Fibroblast of skin of right quadriceps (primary cell): ENCODE results near the gene CYB561.

Experiments
- DNase-seq: peaks from one replicate; pipeline ENCODE4 v3.0.0-alpha.2; 2013

CYB561 gene

GRCh38 chr17:63447471-63448009, 1.4 kb upstream of the CYB561 start:
- DNase-seq = no peak

- peak; percentile 28 for DNase-seq
Measured at GRCh38 chr17:63446753-63447470, 806 bp upstream of the CYB561 start.

- no peak for DNase-seq
Measured at GRCh38 chr17:63445571-63445953, 544 bp downstream of the CYB561 start.

GRCh38 chr17:63445065-63445464, 1.0 kb downstream of the CYB561 start:
- DNase-seq = no peak

- DNase-seq = no peak
Measured at GRCh38 chr17:63444457-63444856, 1.6 kb downstream of the CYB561 start.

GRCh38 chr17:63443053-63443452, 3.1 kb downstream of the CYB561 start:
- DNase-seq = no peak

GRCh38 chr17:63442549-63443035, 3.5 kb downstream of the CYB561 start:
- DNase-seq = no peak

- no peak for DNase-seq
Measured at GRCh38 chr17:63442074-63442473, 4.0 kb downstream of the CYB561 start.

GRCh38 chr17:63441654-63442053, 4.5 kb downstream of the CYB561 start:
- DNase-seq = no peak

GRCh38 chr17:63440770-63441335, 5.3 kb downstream of the CYB561 start:
- no peak for DNase-seq

- DNase-seq = no peak
Measured at GRCh38 chr17:63440127-63440769, 5.9 kb downstream of the CYB561 start.

- DNase-seq = peak; percentile 45
Measured at GRCh38 chr17:63439687-63440086, 6.4 kb downstream of the CYB561 start.

- no peak for DNase-seq
Measured at GRCh38 chr17:63438092-63439051, 7.7 kb downstream of the CYB561 start.

GRCh38 chr17:63437287-63438091, 8.6 kb downstream of the CYB561 start:
- no peak for DNase-seq

GRCh38 chr17:63436523-63437110, 9.5 kb downstream of the CYB561 start:
- DNase-seq = no peak

GRCh38 chr17:63435681-63436522, 10.2 kb downstream of the CYB561 start:
- no peak for DNase-seq

- peak; percentile 39 for DNase-seq
Measured at GRCh38 chr17:63434951-63435571, 11.0 kb downstream of the CYB561 start.

GRCh38 chr17:63433746-63434591, 12.1 kb downstream of the CYB561 start:
- DNase-seq = peak; percentile 96
